Right atrium auricular region (tissue), 2 donors: ENCODE data around the gene AQP11. TPM values are rescaled to one million over a fixed set of nuclear protein-coding genes. Genes with fewer than 3 reads are reported as not detected.

ENCODE experiments used
- DNase-seq: peaks from one replicate; pipeline ENCODE4 v3.0.0-alpha.2; 2019; ENCODE audit warnings: low spot score
- H3K27ac ChIP-seq, 2 donors: fragments of 200-600 bp; sonication (generic); 1 replicate in 1 of 2; 2 replicates in 1 of 2; pipeline ENCODE4 v1.5.1; 2016 to 2019
- H3K27me3 ChIP-seq, 2 donors: fragments of 200-600 bp; sonication (generic); one replicate each; pipeline versions ENCODE4 v1.5.1 to v1.6.0; 2017 to 2019
- H3K36me3 ChIP-seq: fragments of 200-600 bp; sonication (generic); one replicate; pipeline ENCODE4 v1.5.1; 2016
- H3K4me1 ChIP-seq, 2 donors: fragments of 200-600 bp; sonication (generic); one replicate each; pipeline versions ENCODE4 v1.5.1 to v1.6.0; 2017 to 2019
- H3K4me3 ChIP-seq, 2 donors: fragments of 200-600 bp; sonication (generic); 1 replicate in 1 of 2; 2 replicates in 1 of 2; pipeline ENCODE4 v1.5.1; 2017 to 2019; ENCODE audit warnings: mild to moderate bottlenecking in 1 of 2, moderate library complexity in 1 of 2
- H3K9me3 ChIP-seq, 2 donors: fragments of 200-600 bp; sonication (generic); one replicate each; pipeline ENCODE4 v1.5.1; 2019
- CTCF ChIP-seq, 2 donors: fragments of 200-600 bp; sonication (generic); IDR thresholded peaks; one replicate each; pipeline ENCODE4 v1.5.1; 2019; ENCODE audit warnings: antibody characterized with exemption in 2 of 2
- total RNA-seq, 2 donors: library from RNA; depleted of rRNA; stranded (reverse); fragments of >200 nt; gene quantifications; one replicate each; pipeline ENCODE4 v1.1.0, GENCODE V29; 2016

AQP11 gene
- total RNA-seq, 2 donors from 2014 or later = 0.86 to 1.7 TPM

- Histone ChIP-seq H3K4me3 (no peak overlapping the region), H3K27me3 (no peaks in the 10 kb centered on the region), H3K36me3 (peaks cover 6% of the 10 kb centered on the region), H3K4me1 (peaks cover 0 to 14% of the 10 kb centered on the region in 2 donors), H3K9me3 (no peaks in the 10 kb centered on the region), H3K27ac (peak overlapping the region in 1 of 2 donors; percentile 51)
- no peak for TF ChIP-seq CTCF (IDR thresholded peaks at IDR 0.05)
- DNase-seq = no peak
Measured at GRCh38 chr11:77602381-77603088, 12.8 kb downstream of the AQP11 start.

DNA sequence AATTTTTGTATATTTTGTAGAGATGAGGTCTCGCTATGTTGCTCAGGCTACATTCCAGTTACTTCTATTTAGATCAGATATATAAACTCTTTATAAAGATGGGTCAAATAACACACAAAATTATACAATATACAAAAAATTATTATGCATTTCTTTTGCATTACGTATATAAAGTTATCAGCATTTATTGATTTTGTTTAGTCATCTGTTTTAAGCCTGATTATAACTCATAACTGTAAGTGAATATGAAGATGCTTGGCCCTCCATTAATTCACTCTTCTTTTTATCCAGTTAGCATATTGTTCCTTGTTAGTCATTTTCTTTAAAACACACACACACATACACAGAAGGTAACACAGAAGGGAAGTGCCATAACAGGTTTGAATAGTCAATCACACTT, 14.5 kb downstream of the AQP11 start:
- DNase-seq = no peak
- Histone ChIP-seq H3K27me3 (no peaks in the 10 kb centered on the region), H3K27ac (no peak overlapping the region), H3K36me3 (peaks cover 6% of the 10 kb centered on the region), H3K9me3 (no peaks in the 10 kb centered on the region), H3K4me1 (peaks cover 0 to 14% of the 10 kb centered on the region in 2 donors), H3K4me3 (no peak overlapping the region)
- no peak for TF ChIP-seq CTCF (IDR thresholded peaks at IDR 0.05)

DNA sequence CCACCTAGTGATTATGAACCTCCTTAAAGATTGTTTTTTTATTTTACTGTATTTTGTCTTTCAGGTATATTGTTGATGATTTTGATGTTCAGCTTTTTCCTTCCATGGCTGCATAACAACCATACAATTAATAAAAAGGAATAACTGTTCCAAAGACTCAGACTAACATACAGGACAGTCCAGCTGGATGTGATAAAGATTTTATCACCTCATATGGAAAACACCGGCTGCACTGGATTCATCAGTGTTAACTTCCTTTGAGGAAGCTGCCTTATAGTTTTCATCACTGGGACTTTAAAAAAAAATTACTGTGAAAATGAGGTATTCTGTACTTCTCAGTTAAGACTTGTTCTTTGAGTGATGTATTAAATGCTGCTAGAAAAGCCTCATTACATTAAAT, 19.5 kb downstream of the AQP11 start:
- DNase-seq = no peak

GRCh38 chr11:77611921-77612320, 22.2 kb downstream of the AQP11 start:
- no peaks in the 10 kb centered on the region for H3K4me1 ChIP-seq
- H3K36me3 ChIP-seq = peaks cover 37% of the 10 kb centered on the region
- no peaks in the 10 kb centered on the region for H3K9me3 ChIP-seq
- no peaks in the 10 kb centered on the region for H3K27me3 ChIP-seq
- H3K4me3 ChIP-seq = no peak overlapping the region
- no peak overlapping the region for H3K27ac ChIP-seq
- DNase-seq = no peak
- TF ChIP-seq CTCF (IDR thresholded peaks at IDR 0.05) = no peak

More for the DNA sequence above, 19.5 kb downstream of the AQP11 start:
- Histone ChIP-seq H3K27ac (no peak overlapping the region), H3K4me1 (no peaks in the 10 kb centered on the region), H3K4me3 (no peak overlapping the region), H3K9me3 (no peaks in the 10 kb centered on the region), H3K36me3 (peaks cover 17% of the 10 kb centered on the region), H3K27me3 (no peaks in the 10 kb centered on the region)
- no peak for TF ChIP-seq CTCF (IDR thresholded peaks at IDR 0.05)

DNA sequence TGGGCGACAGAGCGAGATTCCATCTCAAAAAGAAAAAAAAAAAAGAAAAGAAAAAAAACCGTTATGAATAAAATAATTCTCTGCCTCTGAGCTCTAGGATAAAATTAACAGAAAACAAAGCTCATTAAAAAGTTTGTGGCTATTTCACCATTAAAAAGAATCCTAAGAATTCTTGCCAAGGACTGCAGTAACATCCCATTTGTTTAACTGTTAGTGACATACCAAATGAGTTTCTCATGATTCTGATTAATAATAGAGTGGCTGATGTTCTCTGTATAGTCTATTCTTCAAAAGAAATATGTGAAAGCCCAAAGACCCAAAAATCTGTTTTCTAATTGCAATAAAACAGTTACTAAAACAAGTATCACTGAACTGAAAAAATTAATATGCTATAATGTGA, 28.1 kb downstream of the AQP11 start:
- H3K36me3 ChIP-seq = peaks cover 56% of the 10 kb centered on the region
- no peak for DNase-seq
- TF ChIP-seq CTCF (IDR thresholded peaks at IDR 0.05) = no peak
- H3K27ac ChIP-seq = no peak overlapping the region
- H3K4me1 ChIP-seq = no peaks in the 10 kb centered on the region
- no peaks in the 10 kb centered on the region for H3K27me3 ChIP-seq
- H3K4me3 ChIP-seq = no peak overlapping the region
- no peaks in the 10 kb centered on the region for H3K9me3 ChIP-seq
